Heart left ventricle (tissue), 16 donors: ENCODE data around the gene PSMB5. TPM values are rescaled to one million over a fixed set of nuclear protein-coding genes. Genes with fewer than 3 reads are reported as not detected.

Experiments used
- ATAC-seq, 4 donors: fragments of 200-7000 bp; cut with Tn5 transposase; one replicate each; pipeline ENCODE4 v1.9.1; 2020 to 2022; ENCODE audit warnings: moderate library complexity in 4 of 4, mild to moderate bottlenecking in 3 of 4, moderate number of reproducible peaks in 1 of 4
- DNase-seq, 5 donors: peaks; one replicate each; pipeline ENCODE4 v3.0.0-alpha.2; 2020
- H3K27ac ChIP-seq, 12 donors: fragments of 200-600 bp; sonication (generic) in 4 of 12; one replicate each; pipeline versions ENCODE4 v1.5.0 to v1.8.0; 2016 to 2022; ENCODE audit warnings: mild to moderate bottlenecking in 2 of 12
- H3K27me3 ChIP-seq, 9 donors: fragments of 200-600 bp; sonication (generic) in 2 of 9; one replicate each; pipeline versions ENCODE4 v1.5.1 to v1.8.0; 2016 to 2022; ENCODE audit warnings: mild to moderate bottlenecking in 3 of 9
- H3K36me3 ChIP-seq, 9 donors: fragments of 200-600 bp; sonication (generic) in 2 of 9; one replicate each; pipeline versions ENCODE4 v1.5.0 to v1.8.0; 2018 to 2022; ENCODE audit warnings: mild to moderate bottlenecking in 2 of 9
- H3K4me1 ChIP-seq, 12 donors: fragments of 200-600 bp; sonication (generic) in 4 of 12; one replicate each; pipeline versions ENCODE4 v1.5.0 to v1.8.0; 2016 to 2022; ENCODE audit warnings: mild to moderate bottlenecking in 3 of 12
- H3K4me3 ChIP-seq, 12 donors: fragments of 200-600 bp; sonication (generic) in 4 of 12; one replicate each; pipeline versions ENCODE4 v1.5.0 to v1.8.0; 2017 to 2022; ENCODE audit warnings: mild to moderate bottlenecking in 9 of 12, moderate library complexity in 4 of 12
- H3K9me3 ChIP-seq, 12 donors: fragments of 200-600 bp; sonication (generic) in 4 of 12; one replicate each; pipeline versions ENCODE4 v1.5.0 to v1.8.0; 2016 to 2022; ENCODE audit warnings: mild to moderate bottlenecking in 1 of 12
- CTCF ChIP-seq, 12 donors: fragments of 200-600 bp; sonication (generic) in 4 of 12; IDR thresholded peaks; one replicate each; pipeline versions ENCODE4 v1.5.0 to v1.8.0; 2018 to 2022; ENCODE audit warnings: antibody characterized with exemption in 12 of 12, mild to moderate bottlenecking in 5 of 12
- POLR2A ChIP-seq, 2 donors: fragments of 450-650 bp; IDR thresholded peaks; one replicate each; pipeline ENCODE4 v1.6.1; 2017; ENCODE audit warnings: antibody characterized with exemption in 2 of 2, mild to moderate bottlenecking in 2 of 2, moderate library complexity in 2 of 2
- WGBS, 4 donors: extraction: QIAGEN DNeasy Blood & Tissue Kit in 2 of 4; methylation state at CpG; one replicate each; pipeline versions ENCODE4 v1.1.5 to v1.1.7; 2013 to 2018; 5-methylcytosine and 5-hydroxymethylcytosine counted together
- intact Hi-C, 10 donors: fragments of 100-400 bp; cut with DNase I; formaldehyde crosslinking; loops; one replicate each; pipeline versions ENCODE4 v1.11.1 to v1.14.2; 2022
- polyA plus RNA-seq, 2 donors: library from polyadenylated mRNA; stranded (reverse); fragments of 200-250 nt; gene quantifications; one replicate each; pipeline ENCODE4 v1.2.3, GENCODE V29; 2013
- total RNA-seq, 9 donors: library from RNA; depleted of rRNA in 2 of 9; stranded (reverse); fragments of >200 nt in 2 of 9; fragmentation: NEBNext Ultra II Directional in 3 of 9; extraction: Animal tissue kit (Norgen Biotek cat#: 25700) in 3 of 9; gene quantifications; one replicate each; pipeline versions ENCODE4 v1.1.0 to v1.2.4, GENCODE V29; 2016 to 2023
- donor health status: ischemic (EF 13 %, LVEDD 7.1; RV severe dilation, severe dysfunction).
- donor health status: healthy with polysubstance abuse.
- donor health status: DM: no; HTN: yes; CAD: no.
- donor health status: DM: no; HTN: no; CAD: no.
- donor health status: ischemic (EF 25% LVEDD 6.9; RV normal size, moderate dysfunction).
- donor health status: ischemic (EF 25% LVEDD 5.7; RV mildly dilated, moderate dysfunction).
- donor health status: healthy.
- donor health status: DM: yes; HTN: yes; CAD: no.
- donor health status: ischemic (EF 35%, LVEDD 5.7; RV mildly dilated, moderate dysfunction).
- donor health status: nonischemic (EF 11% LVEDD 7.7; RV severe dilation, severe dysfunction).
- donor health status: DM: yes; HTN: yes; CAD: no.
- donor health status: PGD.
- donor health status: ischemic (EF 29% LVEDD 5.4; RV normal size, mild dysfunction).
- donor health status: nonischemic (EF 23%, LVEDD 6.1; RV moderate dilation, normal function).

The PSMB5 gene
- total and polyA plus RNA-seq, 11 donors = 75.7 to 233 (median 122) TPM

- Histone ChIP-seq H3K27me3 (no peaks in the 10 kb centered on the region), H3K9me3 (no peaks in the 10 kb centered on the region), H3K4me3 (peak within 1 kb of the TSS; percentile 46 to 84 (median 68)), H3K27ac (peak within 1 kb of the TSS in 10 of 12 donors; percentile 39 to 77 (median 58)), H3K4me1 (peaks cover 0 to 31% (median 20%) of the 10 kb centered on the region in 12 donors), H3K36me3 (peaks cover 0 to 41% (median 38%) of the 10 kb centered on the region in 9 donors)
- ATAC-seq (peak in 3 of 4 donors; percentile 30 to 61 (median 58)), DNase-seq (peak; percentile 76 to 89 (median 78))
- 2 to 10% (median 4%) methylated on average over 23 to 73 of the region's 73 CpGs for WGBS, 4 donors
- TF ChIP-seq POLR2A (IDR thresholded peaks at IDR 0.05) (peak in 1 of 2 donors; percentile 25), CTCF (IDR thresholded peaks at IDR 0.05) (no peak)
- intact Hi-C loops = loop anchor here in 3 of 10 donors (2.0 to 10.0 kb wide), 3 partner anchors 62 to 502 kb away; no protein-coding TSS in a partner anchor
These were observed 22.5 kb upstream of the PSMB5 start, which contains the start of gene CDH24 for GRCh38 chr14:23056956-23057756. Gene CDH24 (minus strand): TSS chr14:23057520. CDS start chr14:23055733, 1,787 bp downstream.

- intact Hi-C loops = loop anchor here in 3 of 10 donors (2.0 to 10.0 kb wide), 3 partner anchors 62 to 502 kb away; no protein-coding TSS in a partner anchor
- peak in 4 of 5 donors; percentile 61 to 81 (median 70) for DNase-seq
- 14 to 20% (median 17%) methylated on average over 17 of the region's 17 CpGs for WGBS, 4 donors
- peak overlapping the region in 10 of 12 donors; percentile 56 to 84 (median 70) for H3K4me3 ChIP-seq
- H3K27me3 ChIP-seq = no peaks in the 10 kb centered on the region
- H3K4me1 ChIP-seq = peaks cover 0 to 28% (median 16%) of the 10 kb centered on the region in 12 donors
- peaks cover 0 to 33% (median 30%) of the 10 kb centered on the region in 9 donors for H3K36me3 ChIP-seq
- no peaks in the 10 kb centered on the region for H3K9me3 ChIP-seq
- TF ChIP-seq CTCF (IDR thresholded peaks at IDR 0.05) (peak; percentile 48 to 75 (median 66)), POLR2A (IDR thresholded peaks at IDR 0.05) (no peak)
- peak; percentile 26 to 52 (median 50) for ATAC-seq
- peak overlapping the region in 1 of 12 donors; percentile 68 for H3K27ac ChIP-seq
These were observed 21.6 kb upstream of the PSMB5 start for GRCh38 chr14:23056145-23056955.

- TF ChIP-seq CTCF (IDR thresholded peaks at IDR 0.05) (no peak), POLR2A (IDR thresholded peaks at IDR 0.05) (no peak)
- no peaks in the 10 kb centered on the region for H3K9me3 ChIP-seq
- H3K36me3 ChIP-seq = peaks cover 0 to 26% (median 24%) of the 10 kb centered on the region in 9 donors
- intact Hi-C loops = loop anchor here in 3 of 10 donors (2.0 to 10.0 kb wide), 3 partner anchors 61 to 501 kb away; no protein-coding TSS in a partner anchor
- DNase-seq (peak in 2 of 5 donors; percentile 51 to 60), ATAC-seq (peak in 2 of 4 donors; percentile 5 to 34)
- WGBS, 4 donors = 51 to 90% (median 59%) methylated on average over 2 to 6 of the region's 6 CpGs
- H3K4me1 ChIP-seq = peaks cover 0 to 28% (median 16%) of the 10 kb centered on the region in 12 donors
- H3K27ac ChIP-seq = no peak overlapping the region
- H3K4me3 ChIP-seq = no peak overlapping the region
- H3K27me3 ChIP-seq = no peaks in the 10 kb centered on the region
These were observed 21.0 kb upstream of the PSMB5 start for GRCh38 chr14:23055621-23056144.
